ENCODE results near the gene DOC2B.
"Not testable (repeated sequence)": the region's sequence is repeated elsewhere in the genome, so short reads cannot be mapped to it uniquely, and the experiment has no call there.

Gene DOC2B

GRCh38 chr17:193426-193810 lies 12.0 kb upstream of the DOC2B start:
- in situ Hi-C loops (cut with MboI; ENCODE audit: low sequenced_read_pairs): no loop called here

GRCh38 chr17:192666-193425 lies 11.4 kb upstream of the DOC2B start:
- in situ Hi-C loops (cut with MboI; ENCODE audit: low sequenced_read_pairs): no loop called here

GRCh38 chr17:189444-189843 lies 8.0 kb upstream of the DOC2B start:
- in situ Hi-C loops (cut with MboI; ENCODE audit: low sequenced_read_pairs): no loop called here

GRCh38 chr17:187130-187529 lies 5.7 kb upstream of the DOC2B start:
- in situ Hi-C loops (cut with MboI; ENCODE audit: low sequenced_read_pairs): no loop called here

- in situ Hi-C loops (cut with MboI; ENCODE audit: low sequenced_read_pairs): no loop called here
Observed at GRCh38 chr17:185445-186138, 4.1 kb upstream of the DOC2B start.

GRCh38 chr17:183021-183420 lies 1.6 kb upstream of the DOC2B start:
- in situ Hi-C loops (cut with MboI; ENCODE audit: low sequenced_read_pairs): no loop called here

- in situ Hi-C loops (cut with MboI; ENCODE audit: low sequenced_read_pairs): no loop called here
Observed at GRCh38 chr17:182050-182751, 751 bp upstream of the DOC2B start.

GRCh38 chr17:180381-181244 lies 837 bp downstream of the DOC2B start:
- in situ Hi-C loops (cut with MboI; ENCODE audit: low sequenced_read_pairs): no loop called here

- in situ Hi-C loops (cut with MboI; ENCODE audit: low sequenced_read_pairs): no loop called here
Observed at GRCh38 chr17:179781-180380, 1.6 kb downstream of the DOC2B start.

- in situ Hi-C loops (cut with MboI; ENCODE audit: low sequenced_read_pairs): no loop called here
Observed at GRCh38 chr17:179066-179432, 2.4 kb downstream of the DOC2B start.

GRCh38 chr17:178292-179065 lies 3.0 kb downstream of the DOC2B start:
- in situ Hi-C loops (cut with MboI; ENCODE audit: low sequenced_read_pairs): no loop called here

GRCh38 chr17:177762-178161 lies 3.7 kb downstream of the DOC2B start:
- in situ Hi-C loops (cut with MboI; ENCODE audit: low sequenced_read_pairs): no loop called here

- in situ Hi-C loops (cut with MboI; ENCODE audit: low sequenced_read_pairs): no loop called here
Observed at GRCh38 chr17:177155-177554, 4.3 kb downstream of the DOC2B start.

GRCh38 chr17:173166-173911 lies 8.1 kb downstream of the DOC2B start:
- in situ Hi-C loops (cut with MboI; ENCODE audit: low sequenced_read_pairs): no loop called here

- in situ Hi-C loops (cut with MboI; ENCODE audit: low sequenced_read_pairs): no loop called here
Observed at GRCh38 chr17:172401-172800, 9.0 kb downstream of the DOC2B start.

- in situ Hi-C loops (cut with MboI; ENCODE audit: low sequenced_read_pairs): no loop called here
Observed at GRCh38 chr17:171871-172270, 9.6 kb downstream of the DOC2B start.

- in situ Hi-C loops (cut with MboI; ENCODE audit: low sequenced_read_pairs): no loop called here
Observed at GRCh38 chr17:170130-170670, 11.2 kb downstream of the DOC2B start.

- in situ Hi-C loops (cut with MboI; ENCODE audit: low sequenced_read_pairs): not testable (repeated sequence)
Observed at GRCh38 chr17:168614-169013, 12.8 kb downstream of the DOC2B start.

GRCh38 chr17:165939-166338 lies 15.5 kb downstream of the DOC2B start:
- in situ Hi-C loops (cut with MboI; ENCODE audit: low sequenced_read_pairs): no loop called here
